ENCODE measurements around the gene MARCHF9.

The MARCHF9 gene

DNA sequence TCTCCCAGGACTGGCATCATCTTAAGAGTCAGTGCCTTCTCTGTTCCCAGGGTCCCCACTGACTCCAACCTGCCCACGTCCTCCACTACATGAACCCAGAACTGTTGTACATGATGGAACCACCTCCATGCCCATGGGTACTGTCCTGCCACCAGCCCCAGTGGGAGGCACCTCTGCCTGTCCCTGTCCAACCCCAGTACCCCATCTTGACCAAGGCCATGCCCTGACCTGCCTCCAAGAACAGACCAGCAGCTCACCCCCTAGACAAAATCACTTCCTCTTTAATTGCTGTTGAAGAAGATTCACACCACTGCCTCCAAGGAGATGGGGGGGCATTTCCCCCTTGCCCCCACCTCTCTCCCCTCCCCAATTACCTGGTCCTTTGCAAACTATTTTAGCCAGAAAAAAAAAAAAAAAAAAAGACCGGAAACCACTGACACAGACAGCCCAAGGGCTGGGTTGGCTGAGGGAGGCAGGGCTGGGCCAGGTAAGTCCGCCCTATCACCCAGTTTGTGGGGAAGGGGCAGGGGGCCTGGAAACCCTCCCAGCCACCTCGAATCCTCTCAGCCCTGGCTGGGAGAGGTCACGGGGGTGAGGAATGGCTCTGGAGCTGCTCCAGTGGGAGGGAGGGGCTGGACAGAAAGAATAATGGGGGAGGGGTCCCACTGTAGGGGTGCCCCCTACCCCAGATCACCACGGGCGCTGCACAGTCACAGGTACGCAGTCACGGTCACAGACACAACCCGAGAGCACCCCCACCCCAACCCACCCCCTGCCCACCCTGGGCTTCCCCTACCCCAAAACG, 29.8 kb upstream of the MARCHF9 start:
- H3K4me3 ChIP-seq (ENCODE audit: control insufficient read depth in 1 of 7, extremely low read depth in 1 of 7, insufficient read depth in 4 of 7, low read depth in 2 of 7, low read length in 6 of 7) = no peak overlapping the region
- H3K36me3 ChIP-seq (ENCODE audit: control insufficient read depth in 4 of 4, insufficient read depth in 4 of 4, low read length in 3 of 4) = peaks cover 10 to 82% (median 48%) of the 10 kb centered on the region in 4 experiments
- peaks cover 0 to 2% (median 0%) of the 10 kb centered on the region in 4 experiments for H3K4me1 ChIP-seq (ENCODE audit: control extremely low read depth in 1 of 4, control insufficient read depth in 4 of 4, insufficient read depth in 4 of 4, low read length in 3 of 4)
- no peak overlapping the region for H3K27ac ChIP-seq (ENCODE audit: insufficient read depth in 1 of 2, low read depth in 1 of 2, low read length in 2 of 2, poor library complexity in 1 of 2, severe bottlenecking in 2 of 2)
- 100% methylated on average over 2 of the region's 11 CpGs for WGBS (ENCODE audit: insufficient coverage)
- POLR2A ChIA-PET = no interaction called here
- CTCF ChIA-PET = interaction anchor here (0.8 to 2.7 kb wide), 7 partner anchors 8 to 32 kb away, joined by 3 to 11 read pairs (median 3); partner anchors contain the start of gene AGAP2
- no peaks in the 10 kb centered on the region for H3K9me3 ChIP-seq (ENCODE audit: control extremely low read depth in 1 of 5, control insufficient read depth in 4 of 5, insufficient read depth in 2 of 5, low read depth in 1 of 5, low read length in 4 of 5)
- H3K27me3 ChIP-seq (replicated peaks in 2 of 5; ENCODE audit: control insufficient read depth in 4 of 5, insufficient read depth in 5 of 5, low read length in 4 of 5) = no peaks in the 10 kb centered on the region
- DNase-seq = no peak

DNA sequence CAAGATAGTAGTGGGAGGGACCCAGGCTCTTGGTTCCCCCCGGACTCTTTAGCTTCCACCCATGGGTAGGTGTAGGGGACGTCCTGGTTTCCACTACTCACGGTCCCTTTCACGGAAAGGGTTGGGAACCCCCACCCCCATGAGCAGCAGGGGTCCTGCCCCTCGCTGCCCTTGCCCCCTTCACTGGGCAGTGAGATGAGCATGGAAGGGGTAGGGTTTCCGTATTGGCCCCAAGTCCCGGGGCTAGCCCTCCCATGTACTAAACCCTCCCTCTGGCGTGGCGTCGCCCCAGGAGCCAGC, 29.1 kb upstream of the MARCHF9 start:
- 92% methylated on average over 8 of the region's 10 CpGs for WGBS (ENCODE audit: insufficient coverage)
- no peak overlapping the region for H3K27ac ChIP-seq (ENCODE audit: insufficient read depth in 1 of 2, low read depth in 1 of 2, low read length in 2 of 2, poor library complexity in 1 of 2, severe bottlenecking in 2 of 2)
- no peak for DNase-seq
- ChIA-PET CTCF (interaction anchor here (1.0 to 2.7 kb wide), 3 partner anchors 13 to 145 kb away, joined by 3 to 11 read pairs (median 10); partner anchors contain the start of gene AGAP2), POLR2A (no interaction called here)
- no peaks in the 10 kb centered on the region for H3K27me3 ChIP-seq (replicated peaks in 2 of 5; ENCODE audit: control insufficient read depth in 4 of 5, insufficient read depth in 5 of 5, low read length in 4 of 5)
- peaks cover 0 to 2% (median 0%) of the 10 kb centered on the region in 4 experiments for H3K4me1 ChIP-seq (ENCODE audit: control extremely low read depth in 1 of 4, control insufficient read depth in 4 of 4, insufficient read depth in 4 of 4, low read length in 3 of 4)
- peaks cover 13 to 82% (median 49%) of the 10 kb centered on the region in 4 experiments for H3K36me3 ChIP-seq (ENCODE audit: control insufficient read depth in 4 of 4, insufficient read depth in 4 of 4, low read length in 3 of 4)
- H3K4me3 ChIP-seq (ENCODE audit: control insufficient read depth in 1 of 7, extremely low read depth in 1 of 7, insufficient read depth in 4 of 7, low read depth in 2 of 7, low read length in 6 of 7) = no peak overlapping the region
- H3K9me3 ChIP-seq (ENCODE audit: control extremely low read depth in 1 of 5, control insufficient read depth in 4 of 5, insufficient read depth in 2 of 5, low read depth in 1 of 5, low read length in 4 of 5) = no peaks in the 10 kb centered on the region

DNA sequence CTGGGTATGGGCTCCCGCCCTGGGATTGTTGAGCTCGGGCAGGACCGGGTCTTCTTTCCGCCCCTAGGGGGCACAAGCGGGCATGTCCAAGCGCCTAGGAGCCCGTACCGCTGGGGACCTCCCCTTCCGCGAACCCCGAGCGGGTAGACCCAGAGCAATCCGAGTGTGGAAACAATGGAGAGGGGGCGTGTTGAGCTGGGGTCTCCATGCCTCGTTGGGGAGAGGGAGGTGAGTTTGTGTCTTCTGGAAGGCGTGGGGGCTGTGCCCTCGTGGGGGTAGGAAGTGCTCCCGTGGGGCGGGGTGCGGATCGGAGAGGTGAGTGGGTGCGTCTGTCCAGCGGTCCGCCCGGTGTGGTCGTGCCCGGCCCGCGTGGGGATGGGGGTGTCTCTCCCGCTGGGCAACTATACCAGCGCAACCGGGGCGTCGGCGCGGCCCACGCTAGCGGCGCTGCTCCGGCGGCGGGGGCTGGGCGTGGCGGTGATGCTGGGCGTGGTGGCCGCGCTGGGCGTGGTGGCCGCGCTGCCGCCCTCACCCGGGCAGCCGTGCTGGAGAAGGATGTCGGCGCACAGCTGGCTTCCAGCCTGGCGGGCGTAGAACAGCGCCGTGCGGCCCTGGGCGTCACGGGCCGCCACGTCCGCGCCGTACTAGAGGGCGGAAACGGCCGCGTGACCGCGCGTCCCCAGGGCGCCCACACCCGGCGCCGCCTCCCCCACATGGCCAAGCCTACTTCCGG, 28.6 kb upstream of the MARCHF9 start:
- 93% methylated on average over 50 of the region's 79 CpGs for WGBS (ENCODE audit: insufficient coverage)
- H3K36me3 ChIP-seq (ENCODE audit: control insufficient read depth in 4 of 4, insufficient read depth in 4 of 4, low read length in 3 of 4) = peaks cover 9 to 82% (median 51%) of the 10 kb centered on the region in 4 experiments

DNA sequence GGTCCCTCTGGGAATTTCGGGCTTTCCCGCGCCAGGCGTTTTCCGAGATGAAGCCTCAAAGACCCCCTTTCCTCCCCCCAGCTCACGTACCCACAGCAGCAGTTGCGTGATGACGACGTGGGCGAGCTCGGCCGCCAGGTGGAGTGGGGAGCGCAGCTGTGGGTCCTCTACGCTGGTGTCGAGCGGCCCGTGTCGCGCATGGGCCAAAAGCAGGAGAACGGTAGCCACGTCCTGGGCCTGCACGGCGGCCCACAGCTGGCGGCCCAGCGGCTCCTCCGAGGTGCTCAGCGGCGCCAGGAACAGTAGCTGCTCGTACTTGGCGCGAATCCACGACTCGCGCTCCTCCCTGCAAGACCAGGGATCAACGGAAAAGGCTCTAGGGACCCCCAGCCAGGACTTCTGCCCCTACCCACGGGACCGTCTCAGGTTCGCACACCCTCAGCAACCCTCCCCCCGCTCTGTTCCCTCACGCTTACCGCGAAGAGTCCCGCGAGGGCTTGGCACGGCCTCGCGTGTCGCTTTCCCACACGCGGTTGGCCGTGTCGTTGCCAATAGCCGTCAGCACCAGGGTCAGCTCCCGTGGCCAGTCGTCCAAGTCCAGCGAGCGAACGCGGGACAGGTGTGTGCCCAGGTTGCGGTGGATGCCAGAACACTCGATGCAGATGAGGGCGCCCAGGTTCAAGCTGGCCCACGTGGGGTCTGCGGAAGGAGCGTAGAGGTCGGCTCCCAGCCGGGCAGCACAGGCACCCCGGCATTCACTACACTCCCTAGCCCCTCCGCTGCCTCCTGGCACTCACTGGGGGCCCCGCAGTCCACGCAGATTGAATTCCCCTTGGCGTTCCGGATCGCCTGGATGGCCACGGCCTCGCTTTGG, 27.8 kb upstream of the MARCHF9 start:
- ChIA-PET CTCF (interaction anchor here (1.5 to 2.7 kb wide), 3 partner anchors 12 to 28 kb away, joined by 4 to 11 read pairs (median 10); partner anchors contain the start of gene AGAP2), POLR2A (no interaction called here)
- Histone ChIP-seq H3K4me1 (ENCODE audit: control extremely low read depth in 1 of 4, control insufficient read depth in 4 of 4, insufficient read depth in 4 of 4, low read length in 3 of 4) (peaks cover 0 to 2% (median 0%) of the 10 kb centered on the region in 4 experiments), H3K4me3 (ENCODE audit: control insufficient read depth in 1 of 7, extremely low read depth in 1 of 7, insufficient read depth in 4 of 7, low read depth in 2 of 7, low read length in 6 of 7) (no peak overlapping the region), H3K27me3 (replicated peaks in 2 of 5; ENCODE audit: control insufficient read depth in 4 of 5, insufficient read depth in 5 of 5, low read length in 4 of 5) (no peaks in the 10 kb centered on the region), H3K9me3 (ENCODE audit: control extremely low read depth in 1 of 5, control insufficient read depth in 4 of 5, insufficient read depth in 2 of 5, low read depth in 1 of 5, low read length in 4 of 5) (no peaks in the 10 kb centered on the region), H3K27ac (ENCODE audit: insufficient read depth in 1 of 2, low read depth in 1 of 2, low read length in 2 of 2, poor library complexity in 1 of 2, severe bottlenecking in 2 of 2) (no peak overlapping the region), H3K36me3 (ENCODE audit: control insufficient read depth in 4 of 4, insufficient read depth in 4 of 4, low read length in 3 of 4) (peaks cover 4 to 82% (median 51%) of the 10 kb centered on the region in 4 experiments)
- DNase-seq = no peak
- 98% methylated on average over 61 of the region's 76 CpGs for WGBS (ENCODE audit: insufficient coverage)

More for the DNA sequence above, 28.6 kb upstream of the MARCHF9 start:
- Histone ChIP-seq H3K27me3 (replicated peaks in 2 of 5; ENCODE audit: control insufficient read depth in 4 of 5, insufficient read depth in 5 of 5, low read length in 4 of 5) (no peaks in the 10 kb centered on the region), H3K4me3 (ENCODE audit: control insufficient read depth in 1 of 7, extremely low read depth in 1 of 7, insufficient read depth in 4 of 7, low read depth in 2 of 7, low read length in 6 of 7) (peak overlapping the region in 1 of 7 experiments; percentile 43), H3K27ac (ENCODE audit: insufficient read depth in 1 of 2, low read depth in 1 of 2, low read length in 2 of 2, poor library complexity in 1 of 2, severe bottlenecking in 2 of 2) (no peak overlapping the region), H3K4me1 (ENCODE audit: control extremely low read depth in 1 of 4, control insufficient read depth in 4 of 4, insufficient read depth in 4 of 4, low read length in 3 of 4) (peaks cover 0 to 2% (median 0%) of the 10 kb centered on the region in 4 experiments), H3K9me3 (ENCODE audit: control extremely low read depth in 1 of 5, control insufficient read depth in 4 of 5, insufficient read depth in 2 of 5, low read depth in 1 of 5, low read length in 4 of 5) (no peaks in the 10 kb centered on the region)
- POLR2A ChIA-PET = no interaction called here
- CTCF ChIA-PET = interaction anchor here (1.0 to 2.7 kb wide), 3 partner anchors 13 to 145 kb away, joined by 3 to 11 read pairs (median 10); partner anchors contain the start of gene AGAP2
- peak; percentile 22 to 65 (median 62) for DNase-seq

DNA sequence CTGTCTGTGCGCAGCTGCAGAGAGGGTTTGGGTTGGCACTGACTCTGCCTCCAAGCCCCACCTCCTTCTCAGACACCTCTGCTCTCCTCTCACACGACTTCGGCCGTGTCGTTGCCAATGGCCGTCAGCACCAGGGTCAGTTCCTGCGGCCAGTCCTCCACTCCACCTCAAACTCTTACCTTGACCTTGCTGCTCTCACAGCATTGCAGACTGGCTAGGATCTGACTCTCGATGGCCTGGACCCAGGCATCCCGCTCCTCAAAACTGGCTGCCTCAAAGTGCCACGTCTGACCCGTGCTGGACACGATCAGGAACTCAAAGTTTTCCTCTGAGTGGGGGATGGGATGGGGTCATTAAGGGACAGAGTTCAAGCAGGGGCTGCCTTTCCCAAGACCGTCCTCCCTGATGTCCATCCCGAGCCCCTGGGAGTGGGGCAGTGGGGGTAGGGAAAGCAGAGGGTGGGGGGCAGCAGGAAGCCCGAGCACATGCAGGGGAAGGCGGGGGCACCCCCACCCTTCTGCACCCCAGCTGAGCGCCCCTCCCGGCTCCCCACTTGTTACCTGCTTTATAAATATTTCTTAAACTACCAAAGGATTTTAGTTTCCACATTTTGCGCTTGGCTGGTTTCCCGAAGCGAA, 27.0 kb upstream of the MARCHF9 start:
- no peak overlapping the region for H3K4me3 ChIP-seq (ENCODE audit: control insufficient read depth in 1 of 7, extremely low read depth in 1 of 7, insufficient read depth in 4 of 7, low read depth in 2 of 7, low read length in 6 of 7)
- H3K9me3 ChIP-seq (ENCODE audit: control extremely low read depth in 1 of 5, control insufficient read depth in 4 of 5, insufficient read depth in 2 of 5, low read depth in 1 of 5, low read length in 4 of 5) = no peaks in the 10 kb centered on the region
- WGBS (ENCODE audit: insufficient coverage) = over 99% methylated on average over 10 of the region's 21 CpGs
- peaks cover 0 to 2% (median 0%) of the 10 kb centered on the region in 4 experiments for H3K4me1 ChIP-seq (ENCODE audit: control extremely low read depth in 1 of 4, control insufficient read depth in 4 of 4, insufficient read depth in 4 of 4, low read length in 3 of 4)
- ChIA-PET CTCF (interaction anchor here (1.5 to 2.7 kb wide), 4 partner anchors 11 to 29 kb away, joined by 4 to 10 read pairs (median 6); partner anchors contain the start of gene AGAP2), POLR2A (interaction anchor here (0.7 kb wide), 1 partner anchor 14 kb away, joined by 4 read pairs; no protein-coding TSS in a partner anchor)
- no peak for DNase-seq
- no peak overlapping the region for H3K27ac ChIP-seq (ENCODE audit: insufficient read depth in 1 of 2, low read depth in 1 of 2, low read length in 2 of 2, poor library complexity in 1 of 2, severe bottlenecking in 2 of 2)
- H3K27me3 ChIP-seq (replicated peaks in 2 of 5; ENCODE audit: control insufficient read depth in 4 of 5, insufficient read depth in 5 of 5, low read length in 4 of 5) = no peaks in the 10 kb centered on the region
- peaks cover 8 to 86% (median 56%) of the 10 kb centered on the region in 4 experiments for H3K36me3 ChIP-seq (ENCODE audit: control insufficient read depth in 4 of 4, insufficient read depth in 4 of 4, low read length in 3 of 4)

DNA sequence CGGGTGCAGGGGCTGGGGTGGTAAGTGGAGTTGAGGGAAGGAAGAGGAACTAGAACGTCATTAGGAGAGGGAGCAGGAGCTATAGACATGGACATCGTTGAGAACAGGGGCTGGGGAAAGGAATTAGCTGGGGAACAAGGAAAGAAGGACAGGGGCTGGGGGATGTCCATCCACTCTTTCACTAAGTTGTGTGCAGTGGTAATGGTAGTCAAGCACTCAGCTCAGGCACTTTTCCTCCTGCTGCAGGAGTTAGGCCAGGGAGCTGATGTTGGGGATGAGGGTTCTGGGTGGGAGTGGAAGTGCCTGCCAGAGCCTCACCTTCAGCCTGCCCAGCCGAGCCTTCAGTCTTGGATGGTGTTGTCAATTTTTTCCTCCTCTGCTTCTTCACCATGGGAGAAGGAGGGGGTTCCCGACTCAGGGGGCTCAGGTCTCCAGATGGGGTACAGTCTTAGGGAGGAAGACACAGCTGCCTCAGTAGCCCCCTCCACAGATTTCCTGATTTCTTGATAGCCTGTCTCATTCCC, 25.5 kb upstream of the MARCHF9 start:
- no peaks in the 10 kb centered on the region for H3K9me3 ChIP-seq (ENCODE audit: control extremely low read depth in 1 of 5, control insufficient read depth in 4 of 5, insufficient read depth in 2 of 5, low read depth in 1 of 5, low read length in 4 of 5)
- H3K4me3 ChIP-seq (ENCODE audit: control insufficient read depth in 1 of 7, extremely low read depth in 1 of 7, insufficient read depth in 4 of 7, low read depth in 2 of 7, low read length in 6 of 7) = no peak overlapping the region
- H3K4me1 ChIP-seq (ENCODE audit: control extremely low read depth in 1 of 4, control insufficient read depth in 4 of 4, insufficient read depth in 4 of 4, low read length in 3 of 4) = peaks cover 0 to 2% (median 0%) of the 10 kb centered on the region in 4 experiments
- CTCF ChIA-PET = interaction anchor here (0.6 to 2.7 kb wide), 4 partner anchors 12 to 481 kb away, joined by 3 to 9 read pairs (median 4); no protein-coding TSS in a partner anchor
- H3K27ac ChIP-seq (ENCODE audit: insufficient read depth in 1 of 2, low read depth in 1 of 2, low read length in 2 of 2, poor library complexity in 1 of 2, severe bottlenecking in 2 of 2) = no peak overlapping the region
- peaks cover 12 to 90% (median 70%) of the 10 kb centered on the region in 4 experiments for H3K36me3 ChIP-seq (ENCODE audit: control insufficient read depth in 4 of 4, insufficient read depth in 4 of 4, low read length in 3 of 4)
- 65% methylated on average over 3 of the region's 5 CpGs for WGBS (ENCODE audit: insufficient coverage)
- POLR2A ChIA-PET = no interaction called here
- no peak for DNase-seq
- no peaks in the 10 kb centered on the region for H3K27me3 ChIP-seq (replicated peaks in 2 of 5; ENCODE audit: control insufficient read depth in 4 of 5, insufficient read depth in 5 of 5, low read length in 4 of 5)

Measured in common myeloid progenitor, CD34-positive (primary cell).